ENCODE data around the gene ACSF3.

The ACSF3 gene

DNA sequence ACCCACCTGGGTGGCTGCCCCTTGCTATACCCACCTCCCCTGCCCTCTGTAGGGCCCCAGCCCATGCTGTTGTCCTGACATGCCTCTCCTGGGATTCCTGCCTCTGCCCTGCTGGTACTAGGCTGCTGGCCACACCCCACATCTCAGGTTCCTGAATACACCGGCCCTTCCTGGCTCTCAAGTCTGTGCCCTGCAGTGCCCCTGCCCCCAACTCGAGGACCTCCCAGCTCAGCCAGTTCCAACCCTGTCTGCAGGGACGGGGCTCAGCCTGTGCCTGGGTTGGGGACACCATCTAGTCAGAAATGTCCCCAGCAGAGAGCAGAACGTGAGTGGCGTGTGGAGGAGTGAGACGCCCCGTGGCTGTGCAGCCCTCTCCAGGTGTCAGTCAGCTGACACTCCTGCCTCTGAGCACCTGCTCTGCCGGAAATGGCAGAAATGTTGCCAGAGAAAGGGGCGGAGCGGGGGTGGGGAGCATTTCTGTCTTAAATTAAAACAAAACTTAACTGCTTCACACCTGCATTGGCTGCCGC lies 28.7 kb downstream of the ACSF3 start:
- H3K79me2 ChIP-seq (ENCODE audit: insufficient read depth, low read length) = peaks cover 13% of the 10 kb centered on the region
- H3K4me3 ChIP-seq (ENCODE audit: low read depth, low read length, poor library complexity, severe bottlenecking) = no peak overlapping the region
- H3K9me2 ChIP-seq (ENCODE audit: low read depth, low read length) = no peaks in the 10 kb centered on the region
- H3K4me1 ChIP-seq (ENCODE audit: insufficient read depth, low read length, severe bottlenecking) = peaks cover 36% of the 10 kb centered on the region
- H3K9ac ChIP-seq (ENCODE audit: low read length) = peak overlapping the region; percentile 22; the same call in 1 of the 2 replicates
- no peaks in the 10 kb centered on the region for H3K27me3 ChIP-seq (ENCODE audit: insufficient read depth, low read length)
- H4K20me1 ChIP-seq (ENCODE audit: insufficient read depth, low read length) = no peaks in the 10 kb centered on the region
- no peaks in the 10 kb centered on the region for H3F3A ChIP-seq (ENCODE audit: insufficient read depth, low read length)
- TF ChIP-seq, protein P1, sequence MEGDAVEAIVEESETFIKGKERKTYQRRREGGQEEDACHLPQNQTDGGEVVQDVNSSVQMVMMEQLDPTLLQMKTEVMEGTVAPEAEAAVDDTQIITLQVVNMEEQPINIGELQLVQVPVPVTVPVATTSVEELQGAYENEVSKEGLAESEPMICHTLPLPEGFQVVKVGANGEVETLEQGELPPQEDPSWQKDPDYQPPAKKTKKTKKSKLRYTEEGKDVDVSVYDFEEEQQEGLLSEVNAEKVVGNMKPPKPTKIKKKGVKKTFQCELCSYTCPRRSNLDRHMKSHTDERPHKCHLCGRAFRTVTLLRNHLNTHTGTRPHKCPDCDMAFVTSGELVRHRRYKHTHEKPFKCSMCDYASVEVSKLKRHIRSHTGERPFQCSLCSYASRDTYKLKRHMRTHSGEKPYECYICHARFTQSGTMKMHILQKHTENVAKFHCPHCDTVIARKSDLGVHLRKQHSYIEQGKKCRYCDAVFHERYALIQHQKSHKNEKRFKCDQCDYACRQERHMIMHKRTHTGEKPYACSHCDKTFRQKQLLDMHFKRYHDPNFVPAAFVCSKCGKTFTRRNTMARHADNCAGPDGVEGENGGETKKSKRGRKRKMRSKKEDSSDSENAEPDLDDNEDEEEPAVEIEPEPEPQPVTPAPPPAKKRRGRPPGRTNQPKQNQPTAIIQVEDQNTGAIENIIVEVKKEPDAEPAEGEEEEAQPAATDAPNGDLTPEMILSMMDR (IDR thresholded peaks at IDR 0.05; ENCODE audit: low read length) = 0 out of 2 replicates have a peak, but pooled peaks have one; percentile 11
- TF ChIP-seq EZH2 (IDR thresholded peaks at IDR 0.05; ENCODE audit: borderline replicate concordance, low read length) = no peak
- peaks cover 96% of the 10 kb centered on the region for H3K36me3 ChIP-seq (ENCODE audit: insufficient read depth, low read length)
- H3K27ac ChIP-seq (ENCODE audit: low read depth, low read length, poor library complexity, severe bottlenecking) = peak overlapping the region; percentile 86
- peak overlapping the region; percentile 52 for H3K4me2 ChIP-seq (ENCODE audit: low read length)
- no peaks in the 10 kb centered on the region for H3K9me3 ChIP-seq (ENCODE audit: low read length)
- H2AFZ ChIP-seq (ENCODE audit: low read length) = no peak overlapping the region

DNA sequence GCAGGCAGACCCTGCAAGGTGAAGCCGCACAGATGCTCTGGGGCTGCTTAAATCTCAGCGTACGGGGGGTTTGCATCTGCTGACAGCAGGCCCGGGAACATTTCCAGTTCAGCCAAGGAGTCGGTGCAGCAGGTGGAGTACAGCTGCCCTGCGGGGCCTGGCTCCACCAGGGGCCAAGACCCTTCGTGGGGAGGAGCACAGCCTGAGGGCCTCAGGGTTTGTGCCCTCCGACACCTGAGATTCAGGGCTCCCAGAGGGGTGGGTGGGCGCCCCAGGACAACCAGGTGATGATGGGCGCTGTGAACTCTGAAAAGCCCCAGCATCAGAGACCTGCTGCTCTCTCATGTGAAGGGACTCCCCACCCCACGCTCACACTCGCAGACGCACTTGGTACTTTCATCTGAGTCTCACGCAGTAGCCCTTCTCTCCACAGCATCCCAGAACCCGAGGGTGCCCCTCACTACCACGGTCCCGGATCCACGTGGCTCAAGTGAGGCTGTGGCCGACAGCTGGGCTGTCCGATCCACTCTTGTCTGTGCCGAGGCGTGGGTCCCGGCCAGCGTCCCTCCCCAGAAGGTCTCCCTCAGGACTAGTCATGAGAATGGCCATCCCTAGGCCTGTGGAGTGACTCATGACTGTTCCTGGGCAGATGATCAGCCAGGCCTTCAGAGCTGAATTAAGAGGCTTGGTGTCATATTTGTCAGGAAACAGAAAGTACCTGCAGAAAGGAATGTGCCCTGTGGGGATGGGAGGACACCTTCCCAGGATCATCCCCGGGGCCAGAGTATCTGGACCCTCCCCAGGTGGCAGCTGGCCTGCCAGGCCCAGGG lies 29.6 kb downstream of the ACSF3 start:
- Histone ChIP-seq H3F3A (ENCODE audit: insufficient read depth, low read length) (no peaks in the 10 kb centered on the region), H3K79me2 (ENCODE audit: insufficient read depth, low read length) (peaks cover 15% of the 10 kb centered on the region), H2AFZ (ENCODE audit: low read length) (no peak overlapping the region), H3K27ac (ENCODE audit: low read depth, low read length, poor library complexity, severe bottlenecking) (peak overlapping the region; percentile 86), H3K9ac (ENCODE audit: low read length) (peak overlapping the region; percentile 1; the same call in 1 of the 2 replicates), H3K36me3 (ENCODE audit: insufficient read depth, low read length) (peaks cover 94% of the 10 kb centered on the region), H4K20me1 (ENCODE audit: insufficient read depth, low read length) (no peaks in the 10 kb centered on the region), H3K9me2 (ENCODE audit: low read depth, low read length) (no peaks in the 10 kb centered on the region), H3K4me2 (ENCODE audit: low read length) (peak overlapping the region; percentile 52; the same call in 1 of the 2 replicates), H3K27me3 (ENCODE audit: insufficient read depth, low read length) (no peaks in the 10 kb centered on the region), H3K4me1 (ENCODE audit: insufficient read depth, low read length, severe bottlenecking) (peaks cover 36% of the 10 kb centered on the region), H3K9me3 (ENCODE audit: low read length) (no peaks in the 10 kb centered on the region), H3K4me3 (ENCODE audit: low read depth, low read length, poor library complexity, severe bottlenecking) (no peak overlapping the region)
- TF ChIP-seq EZH2 (IDR thresholded peaks at IDR 0.05; ENCODE audit: borderline replicate concordance, low read length) = no peak
- TF ChIP-seq, protein P1 (IDR thresholded peaks at IDR 0.05; ENCODE audit: low read length) = no peak

DNA sequence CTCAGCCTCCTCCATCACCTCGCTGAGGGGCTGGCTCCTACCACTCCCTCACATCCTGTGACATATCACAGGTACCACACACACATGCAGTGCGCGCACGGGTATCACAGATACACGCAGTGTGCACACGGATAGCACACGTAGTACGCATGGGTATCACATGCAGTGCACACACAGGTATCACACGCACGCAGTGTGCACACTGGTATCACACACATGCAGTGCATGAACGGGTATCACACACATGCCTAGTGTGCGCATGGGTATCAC lies 30.1 kb downstream of the ACSF3 start:
- peaks cover 36% of the 10 kb centered on the region for H3K4me1 ChIP-seq (ENCODE audit: insufficient read depth, low read length, severe bottlenecking)
- no peaks in the 10 kb centered on the region for H4K20me1 ChIP-seq (ENCODE audit: insufficient read depth, low read length)
- no peak overlapping the region for H3K9ac ChIP-seq (ENCODE audit: low read length)
- peak overlapping the region; percentile 86 for H3K27ac ChIP-seq (ENCODE audit: low read depth, low read length, poor library complexity, severe bottlenecking)
- no peak for TF ChIP-seq EZH2 (IDR thresholded peaks at IDR 0.05; ENCODE audit: borderline replicate concordance, low read length)
- TF ChIP-seq, protein P1 (IDR thresholded peaks at IDR 0.05; ENCODE audit: low read length) = no peak
- no peaks in the 10 kb centered on the region for H3K27me3 ChIP-seq (ENCODE audit: insufficient read depth, low read length)
- H3K4me3 ChIP-seq (ENCODE audit: low read depth, low read length, poor library complexity, severe bottlenecking) = no peak overlapping the region
- H3K9me3 ChIP-seq (ENCODE audit: low read length) = no peaks in the 10 kb centered on the region
- no peak overlapping the region for H3K4me2 ChIP-seq (ENCODE audit: low read length)
- no peaks in the 10 kb centered on the region; the same call in 1 of the 2 replicates for H3F3A ChIP-seq (ENCODE audit: insufficient read depth, low read length)
- H3K9me2 ChIP-seq (ENCODE audit: low read depth, low read length) = no peaks in the 10 kb centered on the region
- H3K79me2 ChIP-seq (ENCODE audit: insufficient read depth, low read length) = peaks cover 19% of the 10 kb centered on the region
- no peak overlapping the region for H2AFZ ChIP-seq (ENCODE audit: low read length)
- H3K36me3 ChIP-seq (ENCODE audit: insufficient read depth, low read length) = peaks cover 93% of the 10 kb centered on the region

Measured in OCI-LY1 (cell line).